SU-DHL-6 (cell line): ENCODE results near the gene MED31.

Experiments used
- H2AFZ ChIP-seq: fragments of 200-600 bp; sonication (generic); 2 replicates; pipeline ENCODE4 v1.6.1; 2014; ENCODE audit warnings: low read depth, mild to moderate bottlenecking, moderate library complexity, mixed read lengths, antibody characterized with exemption, low read length; ENCODE audit not compliant: severe bottlenecking
- H3F3A ChIP-seq: fragments of 200-600 bp; shearing (Covaris generic); 2 replicates; pipeline ENCODE4 v1.6.0; 2016; ENCODE audit warnings: antibody characterized with exemption, mild to moderate bottlenecking; ENCODE audit not compliant: insufficient read depth
- H3K27ac ChIP-seq: fragments of 200-600 bp; sonication (generic); 2 replicates; pipeline ENCODE4 v1.5.1; 2016; ENCODE audit warnings: low read depth, mild to moderate bottlenecking, low read length, moderate library complexity, mixed read lengths
- H3K27me3 ChIP-seq: fragments of 200-600 bp; sonication (generic), shearing (Covaris generic); 2 replicates; pipeline ENCODE4 v1.6.0; 2014; ENCODE audit warnings: mild to moderate bottlenecking, low read length
- H3K36me3 ChIP-seq: fragments of 200-600 bp; sonication (generic); 2 replicates; pipeline ENCODE4 v1.6.1; 2014; ENCODE audit warnings: mild to moderate bottlenecking, low read length, mixed read lengths
- H3K4me2 ChIP-seq: fragments of 300-600, 200-600 bp; shearing (Covaris generic), sonication (generic); 2 replicates; pipeline ENCODE4 v1.6.0; 2014; ENCODE audit warnings: low read length, low read depth, mild to moderate bottlenecking; ENCODE audit not compliant: poor library complexity, severe bottlenecking
- H3K4me3 ChIP-seq: fragments of 200-600 bp; sonication (generic); 2 replicates; pipeline ENCODE4 v1.5.1; 2014; ENCODE audit warnings: antibody characterized with exemption, low read length, mild to moderate bottlenecking, mixed read lengths; ENCODE audit not compliant: insufficient read depth, poor library complexity, severe bottlenecking
- H3K79me2 ChIP-seq: fragments of 200-600 bp; sonication (generic); 2 replicates; pipeline ENCODE4 v1.6.1; 2014; ENCODE audit warnings: mild to moderate bottlenecking, low read length, moderate library complexity; ENCODE audit not compliant: insufficient read depth
- H3K9ac ChIP-seq: fragments of 200-600 bp; sonication (generic); 2 replicates; pipeline ENCODE4 v1.7.0; 2014; ENCODE audit warnings: mild to moderate bottlenecking, low read length
- H3K9me2 ChIP-seq: fragments of 200-600 bp; sonication (generic); replicated peaks from 2 replicates; pipeline ENCODE4 v1.6.1; 2014; ENCODE audit warnings: low read length; ENCODE audit not compliant: insufficient read depth
- H3K9me3 ChIP-seq: fragments of 200-600 bp; sonication (generic); 2 replicates; pipeline ENCODE4 v1.6.1; 2014; ENCODE audit warnings: low read length, mixed read lengths; ENCODE audit not compliant: insufficient read depth
- H4K20me1 ChIP-seq: fragments of 200-600 bp; sonication (generic); 2 replicates; pipeline ENCODE4 v1.6.1; 2014; ENCODE audit warnings: low read depth, mild to moderate bottlenecking, antibody characterized with exemption, low read length, moderate library complexity, mixed read lengths
- CTCF ChIP-seq: fragments of 200-600 bp; sonication (generic); IDR thresholded peaks from one replicate; pipeline ENCODE4 v1.5.1; 2017; ENCODE audit warnings: antibody characterized with exemption, mild to moderate bottlenecking, low read length, moderate library complexity; ENCODE audit not compliant: insufficient read depth, poor library complexity, severe bottlenecking
- EZH2phosphoT487 ChIP-seq: fragments of 200-600 bp; sonication (generic), shearing (Covaris generic); conservative IDR thresholded peaks from 2 replicates; pipeline ENCODE4 v1.6.1; 2018; ENCODE audit warnings: mild to moderate bottlenecking, antibody characterized with exemption, low read length, moderate library complexity, mixed read lengths

Gene MED31

DNA sequence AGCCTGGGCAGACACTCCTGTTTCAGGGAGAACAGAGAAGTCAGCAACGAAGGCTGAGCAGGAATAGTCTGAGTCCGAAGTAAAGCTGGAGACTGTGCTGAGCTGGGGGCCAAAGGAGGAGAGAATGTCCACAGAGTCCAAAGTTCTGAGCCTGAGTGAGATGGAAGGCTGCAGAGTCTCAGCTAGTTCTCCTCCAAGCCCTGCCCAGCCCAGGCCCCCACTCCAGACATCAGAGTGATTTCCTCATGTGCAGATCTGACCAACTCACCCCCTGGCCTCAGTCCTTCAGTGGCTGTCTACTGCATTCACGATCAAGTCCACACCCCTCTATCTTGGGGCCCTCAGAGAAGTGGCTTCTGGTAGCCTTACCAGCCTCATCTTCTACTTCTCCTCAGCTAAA, 40.1 kb upstream of the MED31 start:
- H3K4me3 ChIP-seq: no peak overlapping the region
- no peaks in the 10 kb centered on the region for H4K20me1 ChIP-seq
- no peak overlapping the region for H2AFZ ChIP-seq

DNA sequence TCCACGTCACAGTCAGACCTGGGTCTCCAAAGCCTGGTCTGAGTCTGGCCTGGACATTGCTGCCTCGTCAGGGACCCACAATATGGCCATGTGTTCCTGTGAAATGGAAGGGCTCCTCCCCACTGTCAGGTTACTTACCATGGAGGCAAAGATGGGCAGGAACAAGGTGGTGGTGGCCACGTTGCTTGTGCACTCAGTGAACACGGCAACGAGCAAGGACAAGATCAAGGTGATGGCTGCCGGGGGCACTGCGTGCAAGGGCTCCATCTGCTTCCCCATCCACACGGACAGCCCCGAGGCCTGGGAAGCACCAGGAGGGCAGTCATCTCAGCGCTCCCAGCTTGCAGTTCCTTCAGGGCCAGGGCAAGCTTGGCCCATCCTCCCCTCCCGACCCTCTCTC, 39.2 kb upstream of the MED31 start:
- Histone ChIP-seq H3K79me2 (no peaks in the 10 kb centered on the region), H3K9me3 (no peaks in the 10 kb centered on the region), H2AFZ (no peak overlapping the region), H3K27ac (no peak overlapping the region), H3K4me2 (no peak overlapping the region), H3F3A (no peaks in the 10 kb centered on the region), H3K9ac (no peak overlapping the region), H3K9me2 (no peaks in the 10 kb centered on the region), H4K20me1 (no peaks in the 10 kb centered on the region), H3K36me3 (no peaks in the 10 kb centered on the region), H3K4me3 (no peak overlapping the region), H3K27me3 (no peaks in the 10 kb centered on the region)
- TF ChIP-seq EZH2phosphoT487 (no peak), CTCF (no peak)

More for the DNA sequence above, 40.1 kb upstream of the MED31 start:
- Histone ChIP-seq H3K27ac (no peak overlapping the region), H3K36me3 (no peaks in the 10 kb centered on the region), H3K9me3 (no peaks in the 10 kb centered on the region), H3K27me3 (no peaks in the 10 kb centered on the region), H3K9ac (no peak overlapping the region), H3F3A (no peaks in the 10 kb centered on the region), H3K4me2 (no peak overlapping the region), H3K79me2 (no peaks in the 10 kb centered on the region), H3K9me2 (no peaks in the 10 kb centered on the region)
- no peak for TF ChIP-seq CTCF
- no peak for TF ChIP-seq EZH2phosphoT487

DNA sequence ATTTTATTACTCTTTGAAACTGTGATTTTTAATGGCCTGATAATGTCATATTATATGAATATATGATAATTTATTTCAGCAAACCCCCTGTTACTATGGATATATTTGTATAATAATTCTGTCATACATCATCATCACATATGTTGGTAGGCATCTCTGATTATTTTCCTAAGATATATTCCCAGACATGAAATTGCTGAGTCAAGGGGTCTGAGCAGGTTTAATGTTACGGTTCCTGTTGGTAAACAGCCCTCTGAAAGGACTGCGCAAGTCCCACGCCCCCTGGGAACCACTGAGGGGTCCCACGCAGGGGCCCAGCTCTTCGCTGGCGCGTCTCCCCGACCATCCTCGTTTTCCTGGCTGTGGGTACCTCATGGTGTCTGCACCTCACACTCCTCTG, 37.5 kb upstream of the MED31 start:
- Histone ChIP-seq H3K9me3 (no peaks in the 10 kb centered on the region), H3K27me3 (no peaks in the 10 kb centered on the region), H3F3A (no peaks in the 10 kb centered on the region), H3K36me3 (no peaks in the 10 kb centered on the region), H2AFZ (no peak overlapping the region), H3K9ac (no peak overlapping the region), H4K20me1 (no peaks in the 10 kb centered on the region), H3K4me3 (no peak overlapping the region), H3K9me2 (no peaks in the 10 kb centered on the region), H3K27ac (no peak overlapping the region), H3K4me2 (no peak overlapping the region), H3K79me2 (no peaks in the 10 kb centered on the region)
- no peak for TF ChIP-seq CTCF
- TF ChIP-seq EZH2phosphoT487: no peak
